BJ (cell line): ENCODE data around the gene ACP7. TPM values are rescaled to one million over a fixed set of nuclear protein-coding genes. Genes with fewer than 3 reads are reported as not detected.

Source experiments
- CTCF ChIA-PET: fragments of 350-600 bp; formaldehyde crosslinking; extraction: SDS; loops from one replicate; lab custom pipeline; 2021; ENCODE audit warnings: antibody characterized with exemption, inconsistent platforms; lab: Yijun Ruan, JAX
- POLR2A ChIA-PET: fragments of 300-600 bp; sonication (Branson Sonifier 250); formaldehyde crosslinking; extraction: SDS; loops from one replicate; lab custom pipeline; 2021; ENCODE audit warnings: antibody characterized with exemption; lab: Charles Lee
- DNase-seq: peaks from one replicate; pipeline ENCODE4 v3.0.0-alpha.2; 2011; ENCODE audit warnings: low read depth
- H3K27me3 ChIP-seq: 2 replicates; pipeline ENCODE4 v1.6.0; 2011; ENCODE audit warnings: low read length; ENCODE audit not compliant: control insufficient read depth, insufficient read depth
- H3K36me3 ChIP-seq: 2 replicates; pipeline ENCODE4 v1.5.1; 2011; ENCODE audit warnings: low read length; ENCODE audit not compliant: control insufficient read depth, insufficient read depth
- H3K4me3 ChIP-seq: 2 replicates; pipeline ENCODE4 v1.5.1; 2011; ENCODE audit warnings: low read depth, mild to moderate bottlenecking, control low read depth, low read length
- polyA plus RNA-seq: library from polyadenylated mRNA; depleted of rRNA; stranded (reverse); fragments of >200 nt; gene quantifications from 2 replicates; pipeline ENCODE4 v1.2.3, GENCODE V29; 2011
- TF ChIP-seq, protein P1 (sequence below): IDR thresholded peaks from 2 replicates; pipeline ENCODE4 v1.5.1; 2011; ENCODE audit warnings: low read depth, mild to moderate bottlenecking, control low read depth, inconsistent platforms, low read length, moderate library complexity; ENCODE audit not compliant: insufficient read depth

The ACP7 gene
- polyA plus RNA-seq, 1 experiment, result not detected

DNA sequence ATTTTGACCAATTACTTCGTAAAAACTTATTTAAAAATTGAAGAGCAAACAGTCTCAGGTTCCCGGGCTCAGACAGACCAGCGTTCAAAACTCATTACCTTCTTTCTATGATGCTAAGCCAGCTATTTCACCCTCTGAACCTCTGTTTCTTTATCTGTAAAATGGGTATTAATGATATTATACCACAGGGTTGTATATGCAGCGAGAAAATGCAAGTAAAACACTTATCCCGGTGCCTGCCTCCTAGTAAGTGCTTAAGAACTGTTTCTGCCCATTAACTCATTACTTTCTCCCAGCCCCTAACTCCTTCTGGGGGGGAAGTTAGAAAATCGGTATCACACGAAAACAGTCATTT lies 41.0 kb downstream of the ACP7 start:
- Histone ChIP-seq H3K27me3 (no peaks in the 10 kb centered on the region), H3K4me3 (peak overlapping the region; percentile 41), H3K36me3 (no peaks in the 10 kb centered on the region)
- DNase-seq, result no peak
- ChIA-PET CTCF (interaction anchor here (0.9 to 1.7 kb wide), 3 partner anchors 62 to 204 kb away, joined by 3 to 5 read pairs (median 4); no protein-coding TSS in a partner anchor), POLR2A (no interaction called here)
- TF ChIP-seq, protein P1, sequence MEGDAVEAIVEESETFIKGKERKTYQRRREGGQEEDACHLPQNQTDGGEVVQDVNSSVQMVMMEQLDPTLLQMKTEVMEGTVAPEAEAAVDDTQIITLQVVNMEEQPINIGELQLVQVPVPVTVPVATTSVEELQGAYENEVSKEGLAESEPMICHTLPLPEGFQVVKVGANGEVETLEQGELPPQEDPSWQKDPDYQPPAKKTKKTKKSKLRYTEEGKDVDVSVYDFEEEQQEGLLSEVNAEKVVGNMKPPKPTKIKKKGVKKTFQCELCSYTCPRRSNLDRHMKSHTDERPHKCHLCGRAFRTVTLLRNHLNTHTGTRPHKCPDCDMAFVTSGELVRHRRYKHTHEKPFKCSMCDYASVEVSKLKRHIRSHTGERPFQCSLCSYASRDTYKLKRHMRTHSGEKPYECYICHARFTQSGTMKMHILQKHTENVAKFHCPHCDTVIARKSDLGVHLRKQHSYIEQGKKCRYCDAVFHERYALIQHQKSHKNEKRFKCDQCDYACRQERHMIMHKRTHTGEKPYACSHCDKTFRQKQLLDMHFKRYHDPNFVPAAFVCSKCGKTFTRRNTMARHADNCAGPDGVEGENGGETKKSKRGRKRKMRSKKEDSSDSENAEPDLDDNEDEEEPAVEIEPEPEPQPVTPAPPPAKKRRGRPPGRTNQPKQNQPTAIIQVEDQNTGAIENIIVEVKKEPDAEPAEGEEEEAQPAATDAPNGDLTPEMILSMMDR, result no peak

DNA sequence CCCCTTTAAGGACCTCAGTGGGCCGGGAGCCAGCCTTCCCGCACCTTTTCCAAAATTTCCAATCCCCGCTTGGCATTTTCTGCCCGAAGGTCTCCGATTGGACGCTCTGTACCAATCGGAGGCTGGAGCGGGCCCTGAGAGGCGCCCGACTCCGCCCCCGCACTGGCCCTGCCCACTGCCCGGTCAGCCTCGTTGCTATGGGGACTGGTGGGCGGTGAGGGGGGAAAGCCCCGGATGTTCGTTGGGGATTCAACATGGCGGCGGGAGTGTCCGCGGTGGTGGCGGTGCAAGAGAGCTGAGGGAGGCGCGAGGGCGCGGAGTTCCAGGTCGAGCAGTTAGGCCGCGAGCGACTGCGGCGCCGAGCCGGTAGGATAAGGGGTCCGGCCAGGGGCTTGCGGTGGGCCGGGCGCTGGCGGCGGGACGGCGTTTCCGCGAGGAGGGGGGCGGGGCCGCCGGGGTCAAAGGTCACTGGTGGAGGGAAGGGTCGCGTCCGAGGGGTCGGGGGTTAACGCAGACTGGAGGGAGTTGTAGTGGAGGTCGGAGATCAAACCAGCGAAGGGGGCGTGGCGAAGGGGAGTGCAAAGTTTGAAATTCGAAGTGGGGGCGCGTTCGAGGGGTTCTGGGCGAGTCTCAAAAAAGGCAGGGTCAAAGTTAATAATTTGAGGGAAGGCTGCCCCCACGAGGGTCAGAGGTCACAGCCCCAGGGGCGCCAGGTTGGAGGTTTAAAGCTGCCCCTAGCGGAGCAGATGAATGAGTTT lies 41.6 kb downstream of the ACP7 start, which contains the start of gene PAK4:
PAK4 (plus strand) TSS at position 233 of the 758 bp plus-strand sequence. CDS start 43,768 bp downstream, outside the sequence.
- H3K27me3 ChIP-seq, result no peaks in the 10 kb centered on the region
- no peaks in the 10 kb centered on the region for H3K36me3 ChIP-seq
- peak; percentile 83 for DNase-seq
- CTCF ChIA-PET, result interaction anchor here (1.3 to 1.7 kb wide), 3 partner anchors 27 to 62 kb away, joined by 4 to 5 read pairs (median 4); no protein-coding TSS in a partner anchor
- TF ChIP-seq, protein P1, result no peak
- H3K4me3 ChIP-seq, result peak within 1 kb of the TSS; percentile 93
- POLR2A ChIA-PET, result interaction anchor here (0.5 kb wide), 1 partner anchor 287 kb away, joined by 4 read pairs; the partner anchor contains the start of gene PLEKHG2

DNA sequence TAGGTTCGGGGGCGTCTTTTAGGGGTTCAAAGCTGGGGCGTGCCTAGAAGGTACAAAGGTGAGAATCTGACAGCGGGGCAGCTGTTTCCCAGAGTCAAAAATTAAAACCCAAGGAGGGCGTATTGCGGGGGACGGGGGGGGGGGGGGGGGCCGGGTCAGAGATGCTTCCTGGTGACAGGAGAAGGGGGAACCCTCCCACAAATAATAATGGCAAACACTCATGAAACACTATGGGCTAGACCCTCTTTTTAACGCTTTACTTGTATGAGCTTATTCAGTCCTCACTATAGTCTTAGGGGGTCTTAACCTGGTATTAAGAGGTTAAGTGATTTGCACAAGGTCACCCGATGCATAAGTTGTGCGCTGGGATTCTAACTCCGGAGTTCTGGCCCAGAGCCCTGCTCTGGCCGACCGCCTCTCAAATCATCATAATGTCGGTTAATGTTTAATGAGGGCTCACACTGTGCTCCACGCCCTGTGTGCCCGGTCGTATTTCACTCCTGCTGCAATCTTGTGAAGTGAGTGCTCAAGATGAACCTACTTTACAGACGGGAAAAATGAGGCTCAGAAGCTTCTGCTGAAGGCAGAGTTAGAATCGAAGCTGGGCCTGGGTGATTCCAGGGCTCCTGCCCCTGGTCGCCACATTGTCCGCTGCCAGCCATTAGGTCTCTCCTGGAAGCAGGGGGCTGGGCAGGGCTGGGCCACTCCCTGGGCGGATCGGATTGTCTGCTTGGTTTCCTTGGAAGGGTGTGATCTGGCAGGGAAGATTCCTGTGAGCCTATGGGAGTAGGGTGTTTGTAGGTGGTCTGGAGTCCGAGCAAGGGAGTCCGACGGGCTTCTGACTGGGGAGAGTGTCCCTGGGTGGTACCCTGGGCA lies 42.4 kb downstream of the ACP7 start:
- ChIA-PET CTCF (interaction anchor here (1.3 to 1.7 kb wide), 2 partner anchors 26 to 60 kb away, joined by 4 to 5 read pairs; no protein-coding TSS in a partner anchor), POLR2A (interaction anchor here (0.5 kb wide), 1 partner anchor 286 kb away, joined by 4 read pairs; the partner anchor contains the start of gene PLEKHG2)
- TF ChIP-seq, protein P1, result no peak
- Histone ChIP-seq H3K27me3 (no peaks in the 10 kb centered on the region), H3K4me3 (peak overlapping the region; percentile 93), H3K36me3 (no peaks in the 10 kb centered on the region)
- DNase-seq, result no peak

DNA sequence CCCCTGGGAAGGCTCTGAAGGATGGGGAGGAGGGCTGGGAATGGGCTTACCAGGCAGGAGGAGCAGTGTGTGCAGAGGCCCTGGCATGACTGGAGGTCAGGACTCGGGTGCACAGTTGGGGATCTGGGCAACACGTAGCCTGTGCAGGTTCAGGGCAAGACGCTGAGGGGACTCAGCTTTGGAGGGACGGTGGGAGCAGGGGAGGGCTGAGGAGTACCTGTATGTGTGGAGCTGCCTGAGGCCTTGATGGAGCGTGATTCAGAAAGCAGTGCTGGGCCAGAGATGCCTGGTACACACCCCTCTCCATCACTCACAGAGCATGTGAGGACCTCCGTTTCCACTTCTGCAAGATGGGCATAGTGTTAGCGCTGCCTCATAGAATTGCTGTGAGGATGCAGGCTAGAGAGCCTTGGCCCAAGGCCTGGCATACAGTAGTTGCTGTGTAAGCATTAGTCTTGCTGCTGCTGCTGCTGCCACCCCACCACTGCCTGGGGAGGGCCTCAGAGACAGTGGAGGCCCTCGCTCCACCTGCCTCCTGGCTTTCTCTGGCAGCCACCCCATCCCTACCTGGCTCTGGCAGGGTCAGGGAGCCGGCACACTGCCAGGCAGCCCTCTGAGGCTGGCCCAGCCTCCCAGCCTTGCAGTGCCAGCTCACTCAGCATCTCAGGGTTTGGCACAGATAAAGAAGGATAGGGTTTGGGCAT lies 43.8 kb downstream of the ACP7 start:
- Histone ChIP-seq H3K4me3 (no peak overlapping the region), H3K27me3 (no peaks in the 10 kb centered on the region), H3K36me3 (no peaks in the 10 kb centered on the region)
- ChIA-PET POLR2A (no interaction called here), CTCF (interaction anchor here (1.0 kb wide), 1 partner anchor 284 kb away, joined by 3 read pairs; the partner anchor contains the start of gene PLEKHG2)
- no peak for DNase-seq
- TF ChIP-seq, protein P1, result no peak
